ENCODE results near the gene LRRC45.

DNA sequence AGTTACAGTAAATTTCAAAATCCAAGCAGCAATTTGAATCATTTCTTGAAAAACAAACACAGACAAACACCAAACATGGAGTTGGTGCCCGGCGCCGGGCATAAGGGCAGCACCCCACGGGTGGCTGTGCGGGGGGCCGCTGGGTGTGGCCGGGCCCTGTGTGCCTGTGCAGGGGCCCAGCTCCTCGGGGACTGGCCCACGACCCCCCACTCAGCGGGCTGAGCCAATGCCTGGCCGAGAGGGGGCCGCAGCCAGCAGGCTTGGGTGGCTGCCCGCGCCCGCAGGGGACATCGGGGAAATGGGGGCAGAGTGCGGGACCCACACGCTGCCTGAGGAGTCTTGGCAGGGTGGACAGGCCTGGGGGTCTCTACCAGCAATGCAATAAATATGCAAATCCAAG, 55.3 kb downstream of the LRRC45 start:
- TF ChIP-seq ATF1 (CRISPR knock-in tag; IDR thresholded peaks at IDR 0.05) = no peak
- TF ChIP-seq, protein P1, sequence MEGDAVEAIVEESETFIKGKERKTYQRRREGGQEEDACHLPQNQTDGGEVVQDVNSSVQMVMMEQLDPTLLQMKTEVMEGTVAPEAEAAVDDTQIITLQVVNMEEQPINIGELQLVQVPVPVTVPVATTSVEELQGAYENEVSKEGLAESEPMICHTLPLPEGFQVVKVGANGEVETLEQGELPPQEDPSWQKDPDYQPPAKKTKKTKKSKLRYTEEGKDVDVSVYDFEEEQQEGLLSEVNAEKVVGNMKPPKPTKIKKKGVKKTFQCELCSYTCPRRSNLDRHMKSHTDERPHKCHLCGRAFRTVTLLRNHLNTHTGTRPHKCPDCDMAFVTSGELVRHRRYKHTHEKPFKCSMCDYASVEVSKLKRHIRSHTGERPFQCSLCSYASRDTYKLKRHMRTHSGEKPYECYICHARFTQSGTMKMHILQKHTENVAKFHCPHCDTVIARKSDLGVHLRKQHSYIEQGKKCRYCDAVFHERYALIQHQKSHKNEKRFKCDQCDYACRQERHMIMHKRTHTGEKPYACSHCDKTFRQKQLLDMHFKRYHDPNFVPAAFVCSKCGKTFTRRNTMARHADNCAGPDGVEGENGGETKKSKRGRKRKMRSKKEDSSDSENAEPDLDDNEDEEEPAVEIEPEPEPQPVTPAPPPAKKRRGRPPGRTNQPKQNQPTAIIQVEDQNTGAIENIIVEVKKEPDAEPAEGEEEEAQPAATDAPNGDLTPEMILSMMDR (IDR thresholded peaks at IDR 0.05) = no peak
- TF ChIP-seq SP1 (CRISPR knock-in tag; conservative IDR thresholded peaks at IDR 0.05) = no peak

Data from WTC11 (cell line).